K562 (cell line): ENCODE data around the gene COL9A3. TPM values are rescaled to one million over a fixed set of nuclear protein-coding genes. Genes with fewer than 3 reads are reported as not detected.

ENCODE experiments used
- BHLHE40 ChIP-seq: IDR thresholded peaks from 2 replicates; pipeline ENCODE4 v1.6.1; 2011; ENCODE audit warnings: low read length, improper control_type of control experiment
- DIDO1 ChIP-seq: fragments of 450-650 bp; IDR thresholded peaks from 2 replicates; pipeline ENCODE4 v1.6.1; 2016; ENCODE audit warnings: low read depth, missing biosample characterization, missing genetic modification characterization
- ETS1 ChIP-seq: conservative IDR thresholded peaks from 2 replicates; pipeline ENCODE4 v1.6.1; 2011; ENCODE audit warnings: low read depth, mild to moderate bottlenecking, low read length; ENCODE audit not compliant: control insufficient read depth
- GATAD2B ChIP-seq: fragments of 450-650 bp; IDR thresholded peaks from 2 replicates; pipeline ENCODE4 v1.6.1; 2017; ENCODE audit warnings: mild to moderate bottlenecking, borderline replicate concordance
- HNRNPLL ChIP-seq: fragments of 200-400 bp; formaldehyde crosslinking; IDR thresholded peaks from 2 replicates; pipeline ENCODE4 v1.6.1; 2017; ENCODE audit warnings: low read length, low read depth, mild to moderate bottlenecking; ENCODE audit not compliant: poor library complexity, severe bottlenecking
- MYNN ChIP-seq, 2 experiments: sonication (generic); formaldehyde crosslinking in 1 of 2; IDR thresholded peaks; 2 replicates each; pipeline versions ENCODE4 v1.5.0 to v1.6.1; 2016 to 2020; ENCODE audit warnings: antibody characterized with exemption in 1 of 2, missing genetic modification reagents in 1 of 2
- NFE2 ChIP-seq: IDR thresholded peaks from 2 replicates; pipeline ENCODE4 v1.6.1; 2014; ENCODE audit warnings: antibody characterized with exemption, low read depth
- NFIX ChIP-seq: fragments of 250-450 bp; sonication (Bioruptor Pico); IDR thresholded peaks from 2 replicates; pipeline ENCODE4 v1.4.0; 2020; ENCODE audit warnings: low read depth, mild to moderate bottlenecking, moderate library complexity
- POLR2G ChIP-seq: fragments of 200-400 bp; formaldehyde crosslinking; IDR thresholded peaks from 2 replicates; pipeline ENCODE4 v1.6.1; 2017; ENCODE audit warnings: low read depth, mild to moderate bottlenecking, antibody characterized with exemption, low read length, moderate library complexity
- TFE3 ChIP-seq: fragments of 450-650 bp; formaldehyde crosslinking; IDR thresholded peaks from 2 replicates; pipeline ENCODE4 v1.4.0; 2020; ENCODE audit warnings: mild to moderate bottlenecking, mixed read lengths
- WHSC1 ChIP-seq: IDR thresholded peaks from one replicate; pipeline ENCODE4 v1.6.1; 2012; ENCODE audit warnings: low read length, control low read depth, inconsistent platforms
- ZNF398 ChIP-seq: fragments of 250-450 bp; sonication (Bioruptor Pico); IDR thresholded peaks from 2 replicates; pipeline ENCODE4 v1.8.0; 2021; ENCODE audit warnings: moderate library complexity, mild to moderate bottlenecking, inconsistent platforms
- ZNF449 ChIP-seq: fragments of 250-450 bp; sonication (Bioruptor Pico); IDR thresholded peaks from 2 replicates; pipeline ENCODE4 v1.8.0; 2022; ENCODE audit warnings: moderate library complexity, mild to moderate bottlenecking, inconsistent platforms
- polyA plus RNA-seq, 8 experiments: library from polyadenylated mRNA; depleted of rRNA in 4 of 8; stranded (reverse) in 5 of 8; unstranded in 3 of 8; fragments of >200 nt; fragmentation: Nextera tagmentation in 2 of 8; fragmentation: Illumina TruSeq in 1 of 8; extraction: Ambion mirVana in 2 of 8; extraction: Trizol in 1 of 8; gene quantifications; 2 replicates each; pipeline versions ENCODE4 v1.2.1 to v1.2.3, GENCODE V29; 2011 to 2014; ENCODE audit warnings: inconsistent platforms in 1 of 8, missing spikeins in 1 of 8
- total RNA-seq, 7 experiments: library from RNA; depleted of rRNA in 6 of 7; stranded (reverse); fragments of >200 nt in 6 of 7; fragmentation: Illumina TruSeq in 2 of 7; extraction: Trizol in 2 of 7; gene quantifications; 2 replicates each; pipeline versions ENCODE4 v1.2.1 to v1.2.3, GENCODE V29; 2011 to 2021; ENCODE audit warnings: low replicate concordance in 1 of 7

The COL9A3 gene
- total and polyA plus RNA-seq, 9 of the 15 experiments (the other 6 are each of a cell fraction or from before 2014, with no cell fraction given), result 0.14 to 3.6 (median 0.88) TPM; not detected in 1

GRCh38 chr20:62822788-62823651 lies 6.2 kb downstream of the COL9A3 start (continued):
- TF ChIP-seq ZNF398 (CRISPR knock-in tag) (no peak), HNRNPLL (no peak), NFE2 (peak; percentile 60), TFE3 (CRISPR knock-in tag) (no peak), BHLHE40 (no peak), ETS1 (no peak), MYNN (IDR thresholded peaks at IDR 0.05) (peak; percentile 35; the same call in 1 of the 2 replicates), MYNN (CRISPR knock-in tag; IDR thresholded peaks at IDR 0.05) (no peak), ZNF449 (CRISPR knock-in tag) (no peak), POLR2G (no peak), NFIX (CRISPR knock-in tag) (no peak), WHSC1 (no peak), DIDO1 (no peak), GATAD2B (no peak)
